Retinal pigment epithelial cell (primary cell): ENCODE measurements around the gene BORCS5.

ENCODE experiments used
- DNase-seq: peaks from one replicate; pipeline ENCODE4 v3.0.0-alpha.2; 2010; ENCODE audit warnings: low read depth
- H3K4me3 ChIP-seq: 2 replicates; pipeline ENCODE4 v1.5.1; 2011; ENCODE audit warnings: mild to moderate bottlenecking, low read length, control low read depth, moderate library complexity
- CTCF ChIP-seq: conservative IDR thresholded peaks from 2 replicates; pipeline ENCODE4 v1.5.1; 2011; ENCODE audit warnings: low read depth, low read length, control low read depth, inconsistent platforms

BORCS5 gene

GRCh38 chr12:12451098-12451497 is 94.2 kb downstream of the BORCS5 start:
- no peak for DNase-seq
- no peak overlapping the region for H3K4me3 ChIP-seq
- TF ChIP-seq CTCF, result no peak

GRCh38 chr12:12452326-12452902 is 95.5 kb downstream of the BORCS5 start:
- no peak overlapping the region for H3K4me3 ChIP-seq
- DNase-seq, result no peak
- TF ChIP-seq CTCF, result no peak

GRCh38 chr12:12453635-12454034 is 96.8 kb downstream of the BORCS5 start:
- no peak for TF ChIP-seq CTCF
- DNase-seq, result no peak
- H3K4me3 ChIP-seq, result no peak overlapping the region

GRCh38 chr12:12454315-12454714 is 97.4 kb downstream of the BORCS5 start:
- no peak for DNase-seq
- H3K4me3 ChIP-seq, result no peak overlapping the region
- TF ChIP-seq CTCF, result no peak

- H3K4me3 ChIP-seq, result no peak overlapping the region
- TF ChIP-seq CTCF, result no peak
- no peak for DNase-seq
These were observed 99.8 kb downstream of the BORCS5 start for GRCh38 chr12:12456637-12457036.

GRCh38 chr12:12460935-12461922 is 104.4 kb downstream of the BORCS5 start:
- no peak for TF ChIP-seq CTCF
- no peak for DNase-seq
- H3K4me3 ChIP-seq, result no peak overlapping the region

GRCh38 chr12:12461923-12462315 is 105.0 kb downstream of the BORCS5 start:
- no peak overlapping the region for H3K4me3 ChIP-seq
- no peak for DNase-seq
- no peak for TF ChIP-seq CTCF
